Middle frontal gyrus (tissue), 1 donor: ENCODE data around the gene PPP6R1.
"Not testable (repeated sequence)": the region's sequence is repeated elsewhere in the genome, so short reads cannot be mapped to it uniquely, and the experiment has no call there.

Source experiments
- DNase-seq: peaks from one replicate; pipeline ENCODE4 v3.0.0-alpha.2; 2015; ENCODE audit warnings: low spot score; ENCODE audit errors: extremely low spot score

PPP6R1 gene

GRCh38 chr19:55224679-55225414, 34.0 kb downstream of the PPP6R1 start:
- not testable (repeated sequence) for DNase-seq

- DNase-seq: no peak
Measured at GRCh38 chr19:55224038-55224665, 34.7 kb downstream of the PPP6R1 start.

GRCh38 chr19:55223291-55224037, 35.4 kb downstream of the PPP6R1 start:
- no peak for DNase-seq

GRCh38 chr19:55220525-55220924, 38.3 kb downstream of the PPP6R1 start:
- no peak for DNase-seq

GRCh38 chr19:55216461-55217198, 42.2 kb downstream of the PPP6R1 start:
- DNase-seq: peak; percentile 85

- no peak for DNase-seq
Measured at GRCh38 chr19:55213547-55213946, 45.3 kb downstream of the PPP6R1 start.

- no peak for DNase-seq
Measured at GRCh38 chr19:55212447-55212846, 46.4 kb downstream of the PPP6R1 start.

GRCh38 chr19:55209693-55210472, 48.9 kb downstream of the PPP6R1 start:
- no peak for DNase-seq

GRCh38 chr19:55208880-55209692, 49.7 kb downstream of the PPP6R1 start, which contains the start of gene PTPRH:
Gene PTPRH (minus strand): TSS chr19:55209501. CDS start chr19:55209433, 68 bp downstream.
- no peak for DNase-seq

- no peak for DNase-seq
Measured at GRCh38 chr19:55206664-55207500, 51.9 kb downstream of the PPP6R1 start.

- not testable (repeated sequence) for DNase-seq
Measured at GRCh38 chr19:55202199-55202598, 56.6 kb downstream of the PPP6R1 start.

GRCh38 chr19:55199620-55200204, 59.1 kb downstream of the PPP6R1 start:
- no peak for DNase-seq

GRCh38 chr19:55198651-55199050, 60.2 kb downstream of the PPP6R1 start:
- no peak for DNase-seq

GRCh38 chr19:55197528-55197927, 61.3 kb downstream of the PPP6R1 start:
- no peak for DNase-seq

GRCh38 chr19:55196803-55197202, 62.0 kb downstream of the PPP6R1 start:
- no peak for DNase-seq

- DNase-seq: peak; percentile 67
Measured at GRCh38 chr19:55193481-55193880, 65.3 kb downstream of the PPP6R1 start.

GRCh38 chr19:55189403-55189835, 69.4 kb downstream of the PPP6R1 start:
- DNase-seq: peak; percentile 56

GRCh38 chr19:55188625-55189024, 70.2 kb downstream of the PPP6R1 start:
- no peak for DNase-seq
